ENCODE measurements around the gene APOL4. TPM values are rescaled to one million over a fixed set of nuclear protein-coding genes. Genes with fewer than 3 reads are reported as not detected.

Gene APOL4
- total RNA-seq, 4 donors from 2014 or later, result 0.31 to 113 (median 44.3) TPM

DNA sequence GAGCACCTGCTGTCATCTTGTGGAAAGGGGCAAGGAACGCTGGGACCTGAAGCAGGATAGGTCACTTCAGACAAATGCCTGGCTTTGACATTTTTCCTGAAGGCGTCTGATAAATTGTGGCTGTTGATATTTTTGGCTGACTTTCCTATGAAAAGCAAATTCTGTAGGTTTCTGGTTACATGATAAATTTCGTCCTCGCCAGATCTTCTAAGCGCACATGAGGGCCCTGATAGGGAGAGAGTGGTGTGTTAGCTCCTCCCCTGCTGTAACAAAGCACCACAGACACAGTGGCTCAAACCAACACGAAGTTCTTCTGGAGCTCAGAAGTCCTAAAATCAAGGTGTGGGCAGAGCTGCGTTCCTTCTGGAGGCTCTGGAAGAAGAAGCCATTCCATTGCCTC lies 19.6 kb downstream of the APOL4 start:
- ATAC-seq (ENCODE audit: low FRiP score) (no peak), DNase-seq (ENCODE audit: low spot score) (no peak)
- TF ChIP-seq, protein P1, sequence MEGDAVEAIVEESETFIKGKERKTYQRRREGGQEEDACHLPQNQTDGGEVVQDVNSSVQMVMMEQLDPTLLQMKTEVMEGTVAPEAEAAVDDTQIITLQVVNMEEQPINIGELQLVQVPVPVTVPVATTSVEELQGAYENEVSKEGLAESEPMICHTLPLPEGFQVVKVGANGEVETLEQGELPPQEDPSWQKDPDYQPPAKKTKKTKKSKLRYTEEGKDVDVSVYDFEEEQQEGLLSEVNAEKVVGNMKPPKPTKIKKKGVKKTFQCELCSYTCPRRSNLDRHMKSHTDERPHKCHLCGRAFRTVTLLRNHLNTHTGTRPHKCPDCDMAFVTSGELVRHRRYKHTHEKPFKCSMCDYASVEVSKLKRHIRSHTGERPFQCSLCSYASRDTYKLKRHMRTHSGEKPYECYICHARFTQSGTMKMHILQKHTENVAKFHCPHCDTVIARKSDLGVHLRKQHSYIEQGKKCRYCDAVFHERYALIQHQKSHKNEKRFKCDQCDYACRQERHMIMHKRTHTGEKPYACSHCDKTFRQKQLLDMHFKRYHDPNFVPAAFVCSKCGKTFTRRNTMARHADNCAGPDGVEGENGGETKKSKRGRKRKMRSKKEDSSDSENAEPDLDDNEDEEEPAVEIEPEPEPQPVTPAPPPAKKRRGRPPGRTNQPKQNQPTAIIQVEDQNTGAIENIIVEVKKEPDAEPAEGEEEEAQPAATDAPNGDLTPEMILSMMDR (IDR thresholded peaks at IDR 0.05), result no peak

GRCh38 chr22:36180928-36181327 lies 20.7 kb downstream of the APOL4 start:
- DNase-seq (ENCODE audit: low spot score), result no peak
- TF ChIP-seq, protein P1 (IDR thresholded peaks at IDR 0.05), result no peak
- no peak for ATAC-seq (ENCODE audit: low FRiP score)

- TF ChIP-seq, protein P1 (IDR thresholded peaks at IDR 0.05), result peak in 2 of 3 donors; percentile 69 to 73
- ATAC-seq (ENCODE audit: low FRiP score) (peak; percentile 65), DNase-seq (ENCODE audit: low spot score) (peak; percentile 97)
These were observed 21.4 kb downstream of the APOL4 start for GRCh38 chr22:36180038-36180880.

GRCh38 chr22:36177160-36177559 lies 24.4 kb downstream of the APOL4 start:
- no peak for ATAC-seq (ENCODE audit: low FRiP score)
- no peak for DNase-seq (ENCODE audit: low spot score)
- TF ChIP-seq, protein P1 (IDR thresholded peaks at IDR 0.05), result no peak

DNA sequence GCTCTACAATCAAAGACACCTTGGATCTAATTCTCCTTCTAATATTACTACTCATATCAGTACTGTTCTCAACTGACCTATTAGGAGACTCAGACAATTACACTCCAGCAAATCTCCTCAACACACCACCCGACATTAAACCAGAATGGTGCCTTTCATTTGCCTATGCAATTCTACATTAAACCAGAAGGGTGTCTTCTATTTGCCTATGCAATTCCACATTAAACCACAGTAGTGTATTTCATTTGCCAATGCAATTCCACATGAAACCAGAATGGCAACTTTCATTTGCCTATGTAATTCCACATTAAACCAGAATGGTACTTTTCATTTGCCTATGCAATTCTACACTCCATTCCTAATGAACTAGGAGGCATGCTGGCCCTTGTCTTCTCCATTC lies 25.7 kb downstream of the APOL4 start:
- ATAC-seq (ENCODE audit: low FRiP score) (no peak), DNase-seq (ENCODE audit: low spot score) (no peak)
- TF ChIP-seq, protein P1 (IDR thresholded peaks at IDR 0.05), result no peak

- TF ChIP-seq, protein P1 (IDR thresholded peaks at IDR 0.05), result no peak
These were observed 29.7 kb downstream of the APOL4 start for GRCh38 chr22:36171941-36172340.

More at GRCh38 chr22:36171941-36172340, 29.7 kb downstream of the APOL4 start:
- DNase-seq (ENCODE audit: low spot score) (no peak), ATAC-seq (ENCODE audit: low FRiP score) (no peak)

All from omental fat pad (tissue), 4 donors.